Endothelial cell of umbilical vein (primary cell): ENCODE results near the gene HLX. TPM values are rescaled to one million over a fixed set of nuclear protein-coding genes. Genes with fewer than 3 reads are reported as not detected.

Experiments
- BruUV-seq: library from RNA; stranded (reverse); fragments of 400-500 nt; replicated peaks from 2 replicates; lab custom pipeline; 2021; lab: Mats Ljungman, UMichigan
- CTCF ChIA-PET: fragments of 300-600, 350-600 bp; sonication (Branson Sonifier 250); formaldehyde crosslinking; loops from one replicate; lab custom pipeline; 2021; ENCODE audit warnings: antibody characterized with exemption, inconsistent platforms; lab: Charles Lee
- POLR2A ChIA-PET: fragments of 300-600, 350-600 bp; sonication (Branson Sonifier 250); formaldehyde crosslinking; loops from one replicate; lab custom pipeline; 2021; ENCODE audit warnings: antibody characterized with exemption, inconsistent platforms; lab: Charles Lee
- DNase-seq: peaks from one replicate; pipeline ENCODE4 v3.0.0-alpha.2; 2011; ENCODE audit warnings: low read depth, low spot score
- FAIRE-seq: peaks from 2 replicates; lab custom pipeline; 2011; peaks lifted over from hg19 to GRCh38; lab: Jason Lieb, UNC
- H2AFZ ChIP-seq: 2 replicates; pipeline ENCODE4 v1.6.0; 2012; ENCODE audit warnings: low read depth, low read length, control low read depth, inconsistent platforms
- H3K27ac ChIP-seq: 2 replicates; pipeline ENCODE4 v1.5.1; 2011; ENCODE audit warnings: low read depth, mild to moderate bottlenecking, control low read depth, low read length, moderate library complexity; ENCODE audit not compliant: insufficient read depth
- H3K27me3 ChIP-seq, 2 experiments: 2 replicates each; pipeline versions ENCODE4 v1.6.0 to v1.6.1; 2011; ENCODE audit warnings: low read length in 2 of 2, mixed read lengths in 1 of 2; ENCODE audit not compliant: control insufficient read depth in 2 of 2, insufficient read depth in 2 of 2
- H3K36me3 ChIP-seq, 2 experiments: 2 replicates in 1 of 2; 3 replicates in 1 of 2; pipeline ENCODE4 v1.5.1; 2011; ENCODE audit warnings: low read length in 2 of 2, mild to moderate bottlenecking in 1 of 2, moderate library complexity in 1 of 2; ENCODE audit not compliant: control insufficient read depth in 2 of 2, insufficient read depth in 2 of 2; ENCODE audit errors: extremely low read depth in 1 of 2
- H3K4me1 ChIP-seq: 3 replicates; pipeline ENCODE4 v1.5.1; 2011; ENCODE audit warnings: mild to moderate bottlenecking, low read length; ENCODE audit not compliant: control insufficient read depth, insufficient read depth; ENCODE audit errors: extremely low read depth
- H3K4me2 ChIP-seq: 2 replicates; pipeline ENCODE4 v1.6.1; 2011; ENCODE audit warnings: low read length, control low read depth, mixed read lengths; ENCODE audit not compliant: insufficient read depth
- H3K4me3 ChIP-seq, 3 experiments: fragments of 200-600 bp in 1 of 3; sonication (generic), shearing (Covaris generic) in 1 of 3; replicated peaks in 1 of 3; 2 replicates each; pipeline ENCODE4 v1.5.1; 2011 to 2016; ENCODE audit warnings: control low read depth in 3 of 3, low read length in 3 of 3, mild to moderate bottlenecking in 2 of 3, inconsistent platforms in 1 of 3, low read depth in 1 of 3, moderate library complexity in 1 of 3; ENCODE audit not compliant: insufficient read depth in 1 of 3
- H3K79me2 ChIP-seq: 2 replicates; pipeline ENCODE4 v1.6.0; 2012; ENCODE audit warnings: low read length, inconsistent platforms; ENCODE audit not compliant: control insufficient read depth, insufficient read depth
- H3K9ac ChIP-seq: replicated peaks from 2 replicates; pipeline ENCODE3; 2011; ENCODE audit warnings: low read length, control low read depth; ENCODE audit not compliant: insufficient read depth; ENCODE audit errors: extremely low read depth
- H3K9me1 ChIP-seq: replicated peaks from 3 replicates; pipeline ENCODE4 v1.6.0; 2011; ENCODE audit warnings: mild to moderate bottlenecking, low read length; ENCODE audit not compliant: control insufficient read depth, insufficient read depth; ENCODE audit errors: extremely low read depth
- H3K9me3 ChIP-seq: replicated peaks from 2 replicates; pipeline ENCODE4 v1.5.1; 2012; ENCODE audit warnings: low read length, inconsistent platforms; ENCODE audit not compliant: control insufficient read depth, insufficient read depth
- H4K20me1 ChIP-seq: replicated peaks from 2 replicates; pipeline ENCODE3; 2011; ENCODE audit warnings: mild to moderate bottlenecking, low read length; ENCODE audit not compliant: control insufficient read depth, insufficient read depth; ENCODE audit errors: extremely low read depth
- EZH2 ChIP-seq: IDR thresholded peaks from 2 replicates; pipeline ENCODE4 v1.6.1; 2012; ENCODE audit warnings: borderline replicate concordance, low read depth, mild to moderate bottlenecking, moderate library complexity, low read length, inconsistent platforms; ENCODE audit not compliant: severe bottlenecking
- FOS ChIP-seq: IDR thresholded peaks from 2 replicates; pipeline ENCODE4 v1.6.1; 2011; ENCODE audit warnings: mild to moderate bottlenecking, low read length, moderate library complexity, borderline replicate concordance; ENCODE audit not compliant: insufficient read depth
- GATA2 ChIP-seq: IDR thresholded peaks from 2 replicates; pipeline ENCODE4 v1.7.0; 2011; ENCODE audit warnings: low read depth, mild to moderate bottlenecking, moderate library complexity, mixed read lengths, low read length; ENCODE audit not compliant: insufficient read length, insufficient read depth
- JUN ChIP-seq: IDR thresholded peaks from 2 replicates; pipeline ENCODE4 v1.6.1; 2011; ENCODE audit warnings: borderline replicate concordance, low read depth; ENCODE audit not compliant: insufficient read length, insufficient read depth
- MYC ChIP-seq: IDR thresholded peaks from one replicate; pipeline ENCODE4 v1.6.1; 2011; ENCODE audit warnings: mild to moderate bottlenecking, low read depth, low read length
- POLR2A ChIP-seq: IDR thresholded peaks from 2 replicates; pipeline ENCODE4 v1.6.1; 2012; ENCODE audit warnings: low read depth, mild to moderate bottlenecking, control low read depth, low read length
- POLR2AphosphoS5 ChIP-seq: IDR thresholded peaks from 2 replicates; pipeline ENCODE4 v1.6.1; 2012; ENCODE audit warnings: low read depth, mild to moderate bottlenecking, control low read depth, low read length, moderate library complexity; ENCODE audit not compliant: insufficient read depth
- dilution Hi-C: fragments of 300-500 bp; cut with MboI; formaldehyde crosslinking; loops from one replicate; pipeline ENCODE4 v1.15.0; 2019; ENCODE audit warnings: low sequenced_read_pairs; ENCODE audit not compliant: extremely low pct_ligation_motif_present
- intact Hi-C: fragments of 100-400 bp; cut with micrococcal nuclease; formaldehyde crosslinking; loops from one replicate; pipeline ENCODE4 v1.10.0; 2022
- polyA plus RNA-seq, 4 experiments: library from polyadenylated mRNA; depleted of rRNA in 3 of 4; stranded (reverse) in 3 of 4; unstranded in 1 of 4; fragments of >200 nt; gene quantifications; 2 replicates each; pipeline versions ENCODE4 v1.2.1 to v1.2.3, GENCODE V29; 2011 to 2012; ENCODE audit warnings: missing spikeins in 1 of 4
- total RNA-seq: library from RNA; stranded (reverse); gene quantifications from 2 replicates; pipeline ENCODE4 v1.2.3, GENCODE V29; 2021
- TF ChIP-seq, protein P1 (sequence below), 2 donors: IDR thresholded peaks; 1 replicate in 1 of 2; 2 replicates in 1 of 2; pipeline ENCODE4 v1.5.1; 2011; ENCODE audit warnings: low read length in 2 of 2, mild to moderate bottlenecking in 2 of 2, moderate library complexity in 2 of 2, control low read depth in 1 of 2, inconsistent platforms in 1 of 2, low read depth in 1 of 2; ENCODE audit not compliant: insufficient read depth in 1 of 2; ENCODE audit errors: extremely low read depth in 1 of 2
- TF ChIP-seq, protein P2 (sequence below): IDR thresholded peaks from 2 replicates; pipeline ENCODE4 v1.6.1; 2011; ENCODE audit not compliant: insufficient read depth, insufficient read length

The HLX gene
- total and polyA plus RNA-seq, 2 donors (not counting 3 experiments of a cell fraction or from before 2014, with no cell fraction given), result 7.5 to 39.1 TPM

DNA sequence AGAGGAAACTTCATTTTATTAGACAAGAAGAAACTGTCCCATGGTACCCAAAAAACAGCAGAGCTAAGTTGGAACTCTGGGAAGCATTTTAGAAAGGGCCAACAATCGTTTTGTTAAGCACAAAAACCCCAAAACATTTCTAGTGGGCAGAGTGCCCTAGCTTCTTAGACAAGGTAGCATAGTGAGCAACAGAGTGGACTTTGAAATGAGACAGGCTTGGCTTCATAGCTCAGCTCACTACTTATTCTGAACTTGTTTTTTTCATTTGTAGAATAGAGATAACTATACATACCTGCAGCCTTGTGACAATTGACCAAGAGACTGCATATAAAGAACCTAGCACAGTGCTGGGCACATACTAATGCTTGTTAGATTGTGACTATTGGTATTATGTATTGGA lies 50.1 kb downstream of the HLX start:
- no peaks in the 10 kb centered on the region for H3K36me3 ChIP-seq
- no peak overlapping the region for H3K4me3 ChIP-seq
- POLR2A ChIA-PET, result no interaction called here
- CTCF ChIA-PET, result no interaction called here
- DNase-seq (no peak), FAIRE-seq (no peak)
- no peaks in the 10 kb centered on the region for H3K9me1 ChIP-seq
- H3K79me2 ChIP-seq, result no peaks in the 10 kb centered on the region
- intact Hi-C loops, result no loop called here
- H2AFZ ChIP-seq, result no peak overlapping the region
- TF ChIP-seq POLR2AphosphoS5 (no peak), FOS (no peak), MYC (no peak), EZH2 (no peak), GATA2 (no peak), POLR2A (no peak), JUN (no peak)
- TF ChIP-seq, protein P1, sequence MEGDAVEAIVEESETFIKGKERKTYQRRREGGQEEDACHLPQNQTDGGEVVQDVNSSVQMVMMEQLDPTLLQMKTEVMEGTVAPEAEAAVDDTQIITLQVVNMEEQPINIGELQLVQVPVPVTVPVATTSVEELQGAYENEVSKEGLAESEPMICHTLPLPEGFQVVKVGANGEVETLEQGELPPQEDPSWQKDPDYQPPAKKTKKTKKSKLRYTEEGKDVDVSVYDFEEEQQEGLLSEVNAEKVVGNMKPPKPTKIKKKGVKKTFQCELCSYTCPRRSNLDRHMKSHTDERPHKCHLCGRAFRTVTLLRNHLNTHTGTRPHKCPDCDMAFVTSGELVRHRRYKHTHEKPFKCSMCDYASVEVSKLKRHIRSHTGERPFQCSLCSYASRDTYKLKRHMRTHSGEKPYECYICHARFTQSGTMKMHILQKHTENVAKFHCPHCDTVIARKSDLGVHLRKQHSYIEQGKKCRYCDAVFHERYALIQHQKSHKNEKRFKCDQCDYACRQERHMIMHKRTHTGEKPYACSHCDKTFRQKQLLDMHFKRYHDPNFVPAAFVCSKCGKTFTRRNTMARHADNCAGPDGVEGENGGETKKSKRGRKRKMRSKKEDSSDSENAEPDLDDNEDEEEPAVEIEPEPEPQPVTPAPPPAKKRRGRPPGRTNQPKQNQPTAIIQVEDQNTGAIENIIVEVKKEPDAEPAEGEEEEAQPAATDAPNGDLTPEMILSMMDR (IDR thresholded peaks at IDR 0.05; ENCODE audit: extremely low read depth in 1 of 2, insufficient read depth in 1 of 2, low read depth in 1 of 2, low read length in 2 of 2), result no peak
- TF ChIP-seq, protein P2, sequence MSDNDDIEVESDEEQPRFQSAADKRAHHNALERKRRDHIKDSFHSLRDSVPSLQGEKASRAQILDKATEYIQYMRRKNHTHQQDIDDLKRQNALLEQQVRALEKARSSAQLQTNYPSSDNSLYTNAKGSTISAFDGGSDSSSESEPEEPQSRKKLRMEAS, result no peak
- BruUV-seq, result no TSS peak
- no peaks in the 10 kb centered on the region for H3K4me1 ChIP-seq
- H3K27me3 ChIP-seq, result peaks cover 0 to 2% of the 10 kb centered on the region in 2 experiments
- dilution Hi-C loops, result no loop called here
- H3K27ac ChIP-seq, result no peak overlapping the region
- no peaks in the 10 kb centered on the region for H4K20me1 ChIP-seq
- H3K9ac ChIP-seq, result no peak overlapping the region
- no peaks in the 10 kb centered on the region for H3K9me3 ChIP-seq
- no peak overlapping the region for H3K4me2 ChIP-seq

Other genes starting within 250 kb of the HLX start
- gene C1orf115, start 189.1 kb upstream of the HLX start, total RNA-seq, result 15.8 and 16.4 TPM in 2 replicates
- 10.6 and 11.1 TPM in 2 replicates for gene C1orf115, start 189.1 kb upstream of the HLX start, polyA plus RNA-seq
- 12.0 and 14.1 TPM in 2 replicates for gene MTARC2, start 131.1 kb upstream of the HLX start, total RNA-seq
- gene MTARC2, start 131.1 kb upstream of the HLX start, polyA plus RNA-seq, result 9.8 and 10.7 TPM in 2 replicates
- 3.5 and 4.8 TPM in 2 replicates for gene MTARC1, start 92.5 kb upstream of the HLX start, total RNA-seq
- 0.43 and 0.62 TPM in 2 replicates for gene MTARC1, start 92.5 kb upstream of the HLX start, polyA plus RNA-seq